GM23248 (cell line): ENCODE data around the gene MAGEC2. TPM values are rescaled to one million over a fixed set of nuclear protein-coding genes. Genes with fewer than 3 reads are reported as not detected.

ENCODE experiments used
- DNase-seq: peaks from one replicate; pipeline ENCODE4 v3.0.0-alpha.2; 2015
- H2AFZ ChIP-seq: fragments of 200-600 bp; sonication (generic); 2 replicates; pipeline ENCODE4 v1.6.1; 2016; ENCODE audit warnings: antibody characterized with exemption
- H3F3A ChIP-seq: fragments of 200-600 bp; sonication (generic); 2 replicates; pipeline ENCODE4 v1.6.1; 2016; ENCODE audit warnings: mild to moderate bottlenecking, antibody characterized with exemption, mixed run types; ENCODE audit not compliant: insufficient read depth
- H3K27ac ChIP-seq: fragments of 200-600 bp; sonication (generic); 2 replicates; pipeline ENCODE4 v1.5.1; 2016; ENCODE audit warnings: mild to moderate bottlenecking
- H3K27me3 ChIP-seq: fragments of 200-600 bp; sonication (generic); replicated peaks from 2 replicates; pipeline ENCODE4 v1.6.1; 2016; ENCODE audit warnings: mild to moderate bottlenecking; ENCODE audit not compliant: insufficient read depth
- H3K36me3 ChIP-seq: fragments of 200-600 bp; sonication (generic); 2 replicates; pipeline ENCODE4 v1.6.1; 2016; ENCODE audit warnings: low read depth, mild to moderate bottlenecking
- H3K4me1 ChIP-seq: fragments of 200-600 bp; sonication (generic); 2 replicates; pipeline ENCODE4 v1.6.1; 2016; ENCODE audit warnings: mild to moderate bottlenecking; ENCODE audit not compliant: insufficient read depth
- H3K4me2 ChIP-seq: fragments of 200-600 bp; sonication (generic); one replicate; pipeline ENCODE4 v1.6.1; 2016; ENCODE audit warnings: mild to moderate bottlenecking; ENCODE audit not compliant: unreplicated experiment
- H3K4me3 ChIP-seq: fragments of 200-600 bp; sonication (generic); 2 replicates; pipeline ENCODE4 v1.5.1; 2016; ENCODE audit warnings: mild to moderate bottlenecking
- H3K79me2 ChIP-seq: fragments of 200-600 bp; sonication (generic); 2 replicates; pipeline ENCODE4 v1.6.1; 2016; ENCODE audit warnings: mild to moderate bottlenecking; ENCODE audit not compliant: insufficient read depth
- H3K9ac ChIP-seq: fragments of 200-600 bp; sonication (generic); 2 replicates; pipeline ENCODE4 v1.6.1; 2016; ENCODE audit warnings: mild to moderate bottlenecking
- H3K9me2 ChIP-seq: fragments of 200-600 bp; sonication (generic); 2 replicates; pipeline ENCODE4 v1.6.1; 2016; ENCODE audit warnings: mixed run types, mild to moderate bottlenecking, moderate library complexity; ENCODE audit not compliant: insufficient read depth
- H3K9me3 ChIP-seq: fragments of 200-600 bp; sonication (generic); one replicate; pipeline ENCODE4 v1.6.1; 2017; ENCODE audit warnings: low read depth
- H4K20me1 ChIP-seq: fragments of 200-600 bp; sonication (generic); 2 replicates; pipeline ENCODE4 v1.6.0; 2016; ENCODE audit not compliant: insufficient read depth
- EZH2 ChIP-seq: fragments of 200-600 bp; sonication (generic); IDR thresholded peaks from 2 replicates; pipeline ENCODE4 v1.6.1; 2018; ENCODE audit warnings: antibody characterized with exemption, mild to moderate bottlenecking; ENCODE audit not compliant: insufficient read depth, poor library complexity, severe bottlenecking
- EZH2phosphoT487 ChIP-seq: fragments of 200-600 bp; sonication (generic); IDR thresholded peaks from 2 replicates; pipeline ENCODE4 v1.6.1; 2018; ENCODE audit warnings: antibody characterized with exemption, moderate library complexity, mild to moderate bottlenecking, low read depth; ENCODE audit not compliant: insufficient read depth
- WGBS, 2 experiments: methylation state at CpG; one replicate each; pipeline ENCODE4 v1.1.6; 2015 to 2017; ENCODE audit warnings: low lambda C conversion rate in 2 of 2, low coverage in 1 of 2; ENCODE audit errors: missing lambda C conversion rate in 2 of 2; 5-methylcytosine and 5-hydroxymethylcytosine counted together
- in situ Hi-C: fragments of 300-500 bp; cut with MboI; formaldehyde crosslinking; loops from 2 replicates; pipeline ENCODE4 v1.15.0; 2020
- polyA plus RNA-seq: library from polyadenylated mRNA; unstranded; fragments of >200 nt; fragmentation: Nextera tagmentation; extraction: Ambion mirVana; gene quantifications from 2 replicates; pipeline ENCODE4 v1.2.1, GENCODE V29; 2016
- total RNA-seq: library from RNA; depleted of rRNA; stranded (reverse); fragments of >200 nt; shearing (Covaris generic); gene quantifications from 2 replicates; pipeline ENCODE4 v1.2.3, GENCODE V29; 2014

The MAGEC2 gene
- total and polyA plus RNA-seq, 2 experiments from 2014 or later, result 0.15 TPM; not detected in 1

GRCh38 chrX:142201113-142201512 lies 4.0 kb downstream of the MAGEC2 start:
- DNase-seq, result no peak
- H4K20me1 ChIP-seq, result no peaks in the 10 kb centered on the region

GRCh38 chrX:142186103-142186502 lies 19.0 kb downstream of the MAGEC2 start:
- Histone ChIP-seq H3K4me3 (no peak overlapping the region), H2AFZ (no peak overlapping the region), H3K9me3 (no peaks in the 10 kb centered on the region), H3K4me1 (no peaks in the 10 kb centered on the region), H3K27me3 (no peaks in the 10 kb centered on the region), H4K20me1 (no peaks in the 10 kb centered on the region), H3F3A (no peaks in the 10 kb centered on the region), H3K27ac (no peak overlapping the region), H3K4me2 (no peak overlapping the region), H3K9ac (no peak overlapping the region), H3K79me2 (no peaks in the 10 kb centered on the region), H3K36me3 (no peaks in the 10 kb centered on the region), H3K9me2 (no peaks in the 10 kb centered on the region)
- WGBS, 2 experiments, result 7 to 8% methylated on average over 2 of the region's 2 CpGs
- in situ Hi-C loops, result no loop called here
- no peak for TF ChIP-seq EZH2phosphoT487
- no peak for DNase-seq

More at GRCh38 chrX:142201113-142201512, 4.0 kb downstream of the MAGEC2 start:
- H3K9me3 ChIP-seq, result no peaks in the 10 kb centered on the region
- H3K9me2 ChIP-seq, result no peaks in the 10 kb centered on the region
- no peak overlapping the region for H3K4me2 ChIP-seq
- no peak overlapping the region for H2AFZ ChIP-seq
- in situ Hi-C loops, result no loop called here
- H3K27me3 ChIP-seq, result no peaks in the 10 kb centered on the region
- no peak overlapping the region for H3K27ac ChIP-seq
- H3K4me3 ChIP-seq, result no peak overlapping the region
- H3K79me2 ChIP-seq, result no peaks in the 10 kb centered on the region
- H3F3A ChIP-seq, result no peaks in the 10 kb centered on the region
- no peak overlapping the region for H3K9ac ChIP-seq
- H3K4me1 ChIP-seq, result no peaks in the 10 kb centered on the region
- 30 to 33% methylated on average over 2 of the region's 2 CpGs for WGBS, 2 experiments
- TF ChIP-seq EZH2phosphoT487 (no peak), EZH2 (no peak)
- no peaks in the 10 kb centered on the region for H3K36me3 ChIP-seq

GRCh38 chrX:142184756-142185602 lies 20.1 kb downstream of the MAGEC2 start:
- in situ Hi-C loops, result no loop called here
- Histone ChIP-seq H3K4me2 (no peak overlapping the region), H3K27me3 (no peaks in the 10 kb centered on the region), H3K9me3 (no peaks in the 10 kb centered on the region), H3K4me1 (no peaks in the 10 kb centered on the region), H4K20me1 (no peaks in the 10 kb centered on the region), H2AFZ (no peak overlapping the region), H3K27ac (no peak overlapping the region), H3K9me2 (no peaks in the 10 kb centered on the region), H3K4me3 (no peak overlapping the region), H3F3A (no peaks in the 10 kb centered on the region), H3K36me3 (no peaks in the 10 kb centered on the region), H3K9ac (no peak overlapping the region), H3K79me2 (no peaks in the 10 kb centered on the region)
- no peak for DNase-seq
- TF ChIP-seq EZH2phosphoT487, result no peak
- TF ChIP-seq EZH2, result no peak
- WGBS, 2 experiments, result 35 to 40% methylated on average over 7 of the region's 7 CpGs

- Histone ChIP-seq H3K9me2 (no peaks in the 10 kb centered on the region), H3K9me3 (no peaks in the 10 kb centered on the region), H3F3A (no peaks in the 10 kb centered on the region), H3K4me3 (no peak overlapping the region), H3K27ac (no peak overlapping the region), H3K36me3 (no peaks in the 10 kb centered on the region), H2AFZ (no peak overlapping the region), H3K4me1 (no peaks in the 10 kb centered on the region), H3K9ac (no peak overlapping the region), H3K79me2 (no peaks in the 10 kb centered on the region), H3K27me3 (no peaks in the 10 kb centered on the region), H3K4me2 (no peak overlapping the region), H4K20me1 (no peaks in the 10 kb centered on the region)
- 37 to 39% methylated on average over 6 to 8 of the region's 10 CpGs for WGBS, 2 experiments
- TF ChIP-seq EZH2phosphoT487 (no peak), EZH2 (no peak)
- in situ Hi-C loops, result no loop called here
- DNase-seq, result no peak
Observed at GRCh38 chrX:142156567-142156966, 48.5 kb downstream of the MAGEC2 start.
